ENCODE results near the gene ACSS3.

ACSS3 gene

GRCh38 chr12:81294325-81295190 lies 216.7 kb downstream of the ACSS3 start:
- no peak for DNase-seq (ENCODE audit: extremely low read depth in 1 of 2, low read depth in 1 of 2)

- no peak for DNase-seq (ENCODE audit: extremely low read depth in 1 of 2, low read depth in 1 of 2)
These were observed 217.4 kb downstream of the ACSS3 start for GRCh38 chr12:81295251-81295650.

GRCh38 chr12:81296556-81297305 lies 218.9 kb downstream of the ACSS3 start:
- DNase-seq (ENCODE audit: extremely low read depth in 1 of 2, low read depth in 1 of 2) = no peak

DNA sequence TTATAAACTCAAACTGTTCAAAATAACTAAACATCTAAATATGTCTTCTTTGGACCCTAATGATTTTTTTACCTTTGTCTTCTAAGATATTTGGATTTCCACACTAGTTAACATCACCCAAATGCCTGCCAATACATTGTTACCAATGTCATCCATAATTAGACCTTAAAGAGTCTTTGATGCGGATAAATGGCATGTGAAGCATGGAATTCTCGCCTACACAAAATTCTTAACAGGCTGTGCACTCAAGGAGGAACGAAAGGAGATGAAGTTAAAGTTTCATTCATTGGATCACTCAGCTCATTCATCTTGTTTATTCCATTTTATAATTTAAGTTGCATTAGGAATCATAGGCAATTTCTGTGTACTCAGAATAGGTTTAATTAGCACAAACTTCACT lies 219.7 kb downstream of the ACSS3 start:
- DNase-seq (ENCODE audit: extremely low read depth in 1 of 2, low read depth in 1 of 2) = no peak

DNA sequence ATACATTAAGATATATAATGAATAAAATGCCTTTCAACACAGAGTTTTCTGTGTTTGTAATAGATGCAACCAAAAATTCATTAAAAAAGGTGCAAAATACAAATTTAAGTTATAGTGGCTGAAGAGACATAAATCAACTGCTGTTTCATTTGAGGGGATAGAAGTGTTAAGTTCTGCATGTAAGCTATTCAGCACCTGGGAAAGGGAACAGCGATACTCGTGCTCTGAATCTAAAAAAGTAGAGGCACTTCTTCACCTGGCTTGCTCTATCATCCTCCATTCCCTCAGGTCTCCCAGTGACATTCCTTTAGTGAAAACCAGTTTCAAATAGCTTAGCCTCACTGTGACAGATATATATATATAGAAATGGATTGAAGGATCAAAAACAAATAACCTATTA lies 222.6 kb downstream of the ACSS3 start:
- no peak for DNase-seq (ENCODE audit: extremely low read depth in 1 of 2, low read depth in 1 of 2)

GRCh38 chr12:81303935-81304334 lies 226.1 kb downstream of the ACSS3 start:
- DNase-seq (ENCODE audit: extremely low read depth in 1 of 2, low read depth in 1 of 2) = no peak
